ENCODE data around the gene GATA5.

The GATA5 gene

DNA sequence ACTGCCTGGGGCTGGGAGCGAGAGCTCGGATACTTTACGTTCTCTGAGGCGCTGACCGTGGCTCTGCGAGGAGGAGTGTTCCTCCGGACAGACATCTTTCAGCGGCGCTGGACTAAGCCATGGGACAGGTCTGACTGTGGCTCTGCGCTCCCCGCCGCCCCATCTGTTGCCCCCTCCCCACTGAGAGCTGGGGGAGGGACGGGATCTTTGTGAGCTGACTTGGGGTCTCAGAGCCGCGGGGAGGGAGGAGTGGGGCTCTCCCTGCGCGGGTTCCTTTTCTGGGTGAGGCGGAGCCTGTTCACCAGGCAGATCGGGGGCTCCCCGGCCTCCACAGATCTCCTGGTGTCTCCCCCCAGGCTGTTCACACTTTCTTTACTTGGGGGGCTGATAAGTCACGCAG, 11.3 kb upstream of the GATA5 start:
- no peak for DNase-seq

DNA sequence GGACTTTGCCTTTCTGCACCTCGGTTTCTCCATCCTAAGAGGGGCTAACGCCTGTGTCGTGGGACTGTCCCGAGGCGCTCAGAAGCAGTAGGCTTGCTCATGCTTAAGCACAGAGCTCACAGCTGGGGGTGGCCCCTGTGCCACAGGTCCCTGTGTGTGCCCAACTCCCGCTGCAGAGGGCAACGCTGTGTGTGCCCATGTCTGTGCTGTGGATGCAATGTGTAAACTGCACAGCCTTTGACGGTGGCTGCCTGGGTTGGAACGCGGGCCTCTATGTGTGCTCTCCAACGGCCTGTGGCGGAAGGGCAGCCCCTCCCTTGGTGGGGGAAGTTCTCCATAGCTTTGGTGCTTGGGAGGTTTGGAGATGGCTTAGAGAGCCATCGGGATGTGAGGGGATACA, 10.7 kb upstream of the GATA5 start:
- no peak for DNase-seq

DNA sequence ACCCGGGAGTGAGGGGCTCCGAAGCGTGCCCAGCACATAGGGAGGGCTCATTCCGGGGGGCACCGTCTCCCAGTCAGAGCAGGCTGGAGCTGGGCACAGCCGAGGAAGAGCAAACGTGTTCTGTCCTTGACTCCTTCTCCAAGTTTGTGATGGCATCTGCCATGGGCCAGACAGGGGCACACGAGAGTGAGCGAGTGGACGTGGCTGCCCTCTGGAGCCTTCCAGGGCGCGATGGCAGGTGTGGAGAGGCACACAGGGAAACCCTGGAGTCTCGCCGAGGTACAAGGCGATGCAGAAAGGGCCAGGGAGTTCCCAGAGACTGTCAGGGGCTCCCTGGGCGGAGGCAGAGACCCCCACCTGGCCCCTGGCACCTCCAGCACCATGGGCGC, 9.9 kb upstream of the GATA5 start:
- DNase-seq, result no peak

DNA sequence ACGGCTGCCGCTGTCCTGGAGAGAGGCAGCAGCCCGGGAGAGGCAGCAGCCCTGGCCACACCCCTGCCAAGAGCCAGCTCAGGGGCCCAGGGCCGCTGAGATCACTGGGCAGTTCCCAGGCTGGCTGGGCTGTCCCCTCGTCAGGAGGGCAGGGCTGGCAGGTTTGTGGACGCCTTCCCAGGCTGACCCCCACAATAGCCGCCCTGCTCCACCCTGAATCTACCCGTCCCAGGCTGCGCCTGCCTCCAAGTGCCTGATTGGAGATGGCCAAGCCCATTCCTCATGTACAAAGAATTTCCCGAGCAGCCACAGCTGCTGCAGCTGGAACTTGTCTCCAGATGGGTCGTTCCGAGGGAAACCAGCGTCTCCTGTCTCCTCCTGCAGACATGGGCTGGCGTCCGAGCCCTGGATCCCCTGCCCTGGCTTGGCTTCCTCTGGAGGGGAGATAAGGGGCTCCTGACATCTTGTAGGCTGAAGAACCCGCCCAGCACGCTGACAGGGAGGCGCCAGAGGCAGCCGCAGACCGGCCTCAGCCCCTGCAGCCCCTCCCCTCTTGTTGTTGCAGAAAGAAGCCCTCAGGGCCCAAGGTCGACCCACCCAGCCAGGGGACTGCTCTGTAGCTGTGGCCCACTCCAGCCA, 9.4 kb upstream of the GATA5 start:
- DNase-seq, result no peak

DNA sequence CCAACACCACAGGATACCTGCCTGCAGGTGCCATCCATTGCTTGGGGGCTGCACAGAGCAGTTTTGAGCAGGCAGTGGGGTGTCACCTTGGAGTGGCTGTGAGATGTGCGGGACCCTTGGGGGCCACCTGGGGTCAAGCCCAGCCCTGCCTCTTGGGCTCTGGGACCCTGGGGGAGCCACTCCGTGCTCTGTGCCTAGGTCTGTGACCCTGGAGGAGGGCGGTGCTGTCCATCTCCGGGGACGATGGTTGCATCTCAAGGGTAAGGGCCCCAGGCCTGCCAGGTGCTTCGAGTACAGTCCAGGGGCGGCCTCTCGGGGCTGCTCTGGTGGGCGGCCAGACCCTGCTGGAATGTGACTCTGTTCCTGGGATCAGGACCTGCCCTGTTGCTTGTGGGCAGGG, 8.7 kb upstream of the GATA5 start:
- DNase-seq, result no peak

DNA sequence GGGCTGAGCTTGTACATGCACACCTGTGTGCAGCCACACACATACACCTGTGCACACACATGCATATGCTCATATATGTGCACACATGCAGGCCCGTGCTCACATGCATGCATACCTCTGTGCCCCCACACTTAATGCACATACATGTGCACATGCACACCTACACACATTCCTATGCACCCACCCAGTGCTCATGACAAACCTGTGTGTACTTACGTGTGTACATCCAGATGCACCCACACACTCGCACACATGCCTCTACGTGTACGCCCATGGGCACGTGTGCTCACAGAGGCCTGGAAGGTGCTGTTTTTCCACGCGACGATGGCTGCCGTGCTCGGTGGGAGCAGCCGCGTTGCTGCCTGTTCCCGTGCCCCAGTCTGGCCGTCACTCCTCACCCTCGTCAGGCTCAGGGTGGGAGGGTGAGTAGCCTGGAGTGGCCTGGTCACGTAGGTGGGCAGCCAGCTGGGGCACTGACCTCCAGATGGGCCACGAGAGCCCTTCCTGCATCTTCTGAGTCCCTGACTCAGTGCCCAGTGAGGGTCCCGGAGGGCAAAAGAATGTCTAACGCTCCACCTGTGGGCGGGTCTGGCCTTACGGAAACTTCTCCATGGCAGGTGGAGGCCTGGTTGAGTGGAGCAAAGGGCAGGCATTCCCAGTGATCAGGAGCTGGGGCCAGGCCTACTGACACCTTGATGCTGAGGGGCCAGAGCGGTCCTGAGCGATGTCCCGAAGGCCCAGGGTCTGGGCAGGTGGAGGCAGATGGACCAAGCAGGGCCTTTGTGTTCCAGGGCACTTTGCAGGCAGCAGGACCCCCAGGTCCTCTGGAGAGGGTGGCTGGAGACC, 8.0 kb upstream of the GATA5 start:
- no peak for DNase-seq

DNA sequence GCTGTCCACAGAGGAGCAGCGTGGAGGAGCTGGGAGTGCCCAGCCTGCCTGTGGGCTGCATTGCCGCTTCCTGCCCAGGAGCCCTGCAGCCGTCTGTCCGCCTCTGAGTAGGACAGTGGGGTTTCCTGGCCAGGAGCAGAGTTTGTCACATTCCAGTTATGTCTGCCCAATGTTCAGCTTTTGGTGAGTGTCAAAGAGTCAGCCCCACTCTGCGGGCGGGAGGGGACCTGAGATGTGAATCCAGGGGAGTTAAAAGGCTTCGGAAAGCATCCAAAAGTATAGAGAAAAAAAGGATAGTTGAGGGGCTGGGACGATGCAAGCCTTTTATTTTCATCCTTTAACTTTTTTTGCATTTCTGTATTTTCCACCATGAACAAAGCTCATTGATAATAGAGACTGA, 7.2 kb upstream of the GATA5 start:
- no peak for DNase-seq

DNA sequence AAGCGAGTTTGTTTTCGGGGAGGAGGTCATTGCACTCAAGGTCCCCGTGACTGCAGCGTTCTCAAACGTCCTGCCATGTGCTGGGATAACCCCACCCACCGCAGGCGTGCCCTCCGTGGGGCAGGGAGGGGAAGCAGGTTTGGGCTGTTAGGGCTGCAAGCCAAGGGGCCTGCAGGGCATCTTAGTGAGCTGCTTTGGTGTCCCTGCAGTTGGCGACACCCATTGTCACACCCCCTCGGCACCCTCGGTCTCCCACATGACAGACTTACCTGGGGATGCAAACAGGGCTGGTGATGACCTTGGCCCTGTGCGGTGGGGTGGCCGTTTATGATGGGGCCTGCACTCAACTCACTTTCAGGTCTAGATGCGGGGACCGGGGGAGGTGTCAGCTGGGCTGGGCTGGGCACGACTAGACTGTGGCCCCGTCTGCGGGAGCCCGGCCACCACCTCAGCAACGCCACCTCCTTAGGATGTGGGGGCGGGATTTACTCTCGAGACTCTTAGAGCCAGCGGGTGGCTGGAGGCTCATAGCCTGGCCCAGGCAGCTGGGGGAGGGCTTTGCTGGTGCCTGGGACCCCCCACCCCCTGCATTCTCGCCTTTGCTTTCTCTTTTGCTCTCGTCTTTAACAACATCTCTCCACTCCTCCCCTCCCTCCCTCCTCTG, 6.5 kb upstream of the GATA5 start:
- no peak for DNase-seq

DNA sequence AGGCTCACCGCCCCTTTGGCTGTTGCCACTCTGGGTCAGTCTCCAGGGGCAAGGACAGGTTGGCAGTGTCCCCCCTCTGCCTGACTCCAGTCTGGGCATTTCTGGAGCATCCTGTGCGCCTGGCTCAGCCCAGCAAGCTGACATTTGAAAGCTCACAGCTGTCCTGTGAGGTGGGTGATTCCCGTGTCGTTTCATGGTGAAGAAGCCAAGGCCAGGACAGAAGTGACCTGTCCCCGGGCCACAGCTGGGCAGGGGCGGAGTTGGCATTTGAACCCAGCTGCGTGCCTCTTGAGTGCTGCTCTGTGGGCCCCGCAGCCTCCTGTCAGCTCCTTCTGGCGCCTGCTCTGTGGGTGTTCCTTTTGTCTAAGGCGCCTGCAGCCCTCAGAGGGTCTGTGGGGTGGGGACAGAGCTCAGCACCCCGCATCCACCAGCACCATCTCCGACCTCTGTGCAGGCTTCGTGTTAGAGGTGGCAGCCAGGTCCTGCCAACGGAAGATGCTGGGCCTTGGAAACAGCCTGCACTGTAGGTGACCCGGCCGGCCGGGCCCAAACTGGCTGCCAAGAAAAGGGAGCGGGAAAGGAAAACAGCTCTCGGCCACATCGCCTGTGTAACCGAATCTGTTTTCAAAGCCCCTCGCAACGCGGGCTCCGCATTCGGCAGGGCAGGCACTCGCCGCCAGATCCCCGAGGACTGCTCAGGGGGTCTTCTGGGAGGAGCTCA, 5.8 kb upstream of the GATA5 start:
- no peak for DNase-seq

DNA sequence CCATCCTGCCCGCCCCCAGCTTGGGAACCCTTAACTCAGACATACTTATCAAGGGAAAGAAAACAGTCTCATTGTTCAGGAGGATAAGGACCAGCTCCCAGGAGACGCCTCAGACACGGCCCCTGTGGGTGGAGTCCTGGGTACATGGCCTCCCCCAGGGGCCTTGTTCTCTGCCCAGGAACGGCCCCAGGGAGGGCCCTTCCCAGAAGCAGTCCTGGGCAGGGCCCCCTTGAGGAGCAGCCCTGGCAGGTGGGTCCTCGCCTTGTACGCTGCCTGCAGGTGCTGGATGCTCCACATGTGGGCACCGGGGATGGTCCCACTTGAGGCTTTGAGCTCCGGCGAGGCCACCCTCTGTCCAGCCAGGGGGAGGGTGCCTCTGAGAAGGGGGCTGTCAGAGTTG, 4.5 kb upstream of the GATA5 start:
- DNase-seq, result no peak

DNA sequence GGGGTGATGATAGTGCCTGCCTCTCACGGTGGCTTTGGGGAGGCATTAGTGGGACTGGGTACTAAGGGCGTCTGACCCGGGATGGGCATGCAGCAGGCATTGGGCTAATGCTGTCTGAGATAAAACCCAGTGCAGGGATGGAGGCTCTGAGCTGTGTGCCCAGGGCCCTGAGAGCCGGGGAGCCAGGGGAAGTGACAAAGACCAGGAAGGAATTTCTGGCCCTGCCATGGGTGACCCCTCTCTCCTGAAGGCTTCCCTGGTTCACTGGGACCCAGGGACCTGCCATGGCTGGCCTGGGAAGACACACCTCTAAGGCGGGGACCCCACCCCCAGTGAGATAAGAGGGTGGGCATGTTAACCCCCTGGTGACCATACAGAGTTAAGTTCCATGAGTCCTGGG, 3.9 kb upstream of the GATA5 start:
- DNase-seq, result no peak

DNA sequence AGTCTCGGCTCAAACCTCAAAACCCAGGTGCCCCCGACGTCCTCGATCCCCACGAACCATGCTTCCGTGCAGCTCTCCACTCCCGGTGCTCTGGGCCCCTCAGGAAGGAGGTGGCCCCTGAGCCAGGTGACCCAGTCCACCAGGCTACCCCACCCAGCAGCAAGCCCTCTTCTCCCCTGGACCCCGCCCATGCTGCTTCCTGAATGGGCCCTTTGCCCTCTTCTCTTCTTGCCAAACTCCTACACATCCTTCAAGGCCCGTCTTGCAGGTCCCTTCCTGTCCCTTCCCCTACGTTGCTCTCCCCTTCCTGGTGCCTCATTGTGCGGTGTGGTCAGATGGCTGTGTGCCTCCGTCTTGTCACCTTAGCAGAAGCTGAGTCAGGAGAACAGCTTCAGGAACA, 3.4 kb upstream of the GATA5 start:
- no peak for DNase-seq

DNA sequence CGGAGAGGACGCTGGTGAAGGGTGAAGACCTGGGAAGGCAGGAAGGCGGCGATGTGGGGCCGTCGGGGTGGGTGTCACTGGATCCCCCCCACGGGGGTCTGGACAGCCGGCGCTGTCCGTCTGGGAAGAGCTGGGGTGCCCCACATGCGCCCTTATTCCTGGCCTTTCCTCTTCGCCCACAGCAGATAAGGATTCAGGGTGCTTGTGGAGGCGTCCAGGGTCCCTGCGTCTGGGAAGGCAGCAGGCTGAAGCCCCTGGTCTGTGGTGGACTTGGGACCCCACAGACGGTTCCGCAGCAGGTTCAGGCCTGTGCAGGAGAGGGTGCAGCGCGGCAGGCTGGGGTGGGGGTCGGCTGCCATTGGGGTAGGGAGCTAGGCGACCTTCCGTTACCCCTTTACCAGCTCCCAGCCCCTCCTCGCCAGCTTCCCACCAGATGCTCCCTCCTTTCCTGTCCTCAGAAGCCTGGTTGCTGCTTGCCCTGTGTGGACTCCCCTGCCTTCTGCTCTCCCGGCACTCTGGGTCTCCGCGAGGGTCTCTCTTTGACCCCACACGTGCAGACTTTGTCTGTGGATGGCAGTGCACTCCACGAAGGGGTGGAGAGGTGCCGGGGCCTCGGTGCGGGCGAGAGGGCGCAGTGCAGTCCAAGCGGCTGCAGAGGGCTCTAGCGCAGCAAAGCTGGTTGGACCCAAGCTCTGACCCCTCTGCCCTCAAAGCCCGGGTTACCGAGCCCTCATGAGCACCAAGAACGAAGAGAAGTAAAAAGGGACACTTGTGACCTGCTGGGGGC, 2.1 kb upstream of the GATA5 start:
- DNase-seq, result no peak

DNA sequence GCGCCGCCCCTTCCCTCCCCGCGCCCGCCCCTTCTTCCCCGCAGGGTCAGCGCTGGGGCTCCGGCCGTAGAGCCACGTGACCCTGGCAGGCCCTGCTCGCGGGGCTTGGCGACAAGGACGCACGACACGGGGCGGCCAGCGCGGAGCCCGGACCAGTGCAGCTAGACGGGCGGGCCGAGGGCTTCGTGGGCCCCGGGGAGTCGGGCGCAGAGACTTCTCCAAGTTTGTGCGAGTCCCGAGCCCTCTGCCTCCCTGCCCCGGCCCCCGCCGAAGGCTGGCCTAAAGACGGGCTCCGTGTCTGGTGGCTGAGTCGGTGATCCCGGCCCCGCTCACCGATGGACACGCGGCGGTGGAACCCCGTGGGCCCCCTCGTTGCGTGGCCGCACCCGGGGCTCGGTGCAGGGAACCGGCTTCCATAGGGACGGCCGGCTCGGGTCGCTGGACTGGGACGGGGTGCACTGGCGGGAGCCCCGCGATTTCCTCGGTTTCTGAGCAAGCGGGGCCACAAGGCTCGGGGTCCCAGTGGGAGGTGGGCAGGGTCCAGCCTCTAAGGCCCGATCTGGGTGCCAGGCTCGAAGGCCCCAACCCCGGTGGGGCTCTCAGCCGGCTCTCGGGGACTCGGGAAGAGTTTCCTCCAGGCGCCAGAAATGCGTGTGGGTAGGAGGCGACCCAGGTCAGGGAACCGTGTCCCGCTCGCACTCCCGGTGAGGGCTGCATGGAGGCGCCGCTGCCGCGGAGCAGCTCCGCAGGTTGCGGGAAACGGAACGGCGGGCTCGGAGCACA, 452 bp upstream of the GATA5 start:
- no peak for DNase-seq

DNA sequence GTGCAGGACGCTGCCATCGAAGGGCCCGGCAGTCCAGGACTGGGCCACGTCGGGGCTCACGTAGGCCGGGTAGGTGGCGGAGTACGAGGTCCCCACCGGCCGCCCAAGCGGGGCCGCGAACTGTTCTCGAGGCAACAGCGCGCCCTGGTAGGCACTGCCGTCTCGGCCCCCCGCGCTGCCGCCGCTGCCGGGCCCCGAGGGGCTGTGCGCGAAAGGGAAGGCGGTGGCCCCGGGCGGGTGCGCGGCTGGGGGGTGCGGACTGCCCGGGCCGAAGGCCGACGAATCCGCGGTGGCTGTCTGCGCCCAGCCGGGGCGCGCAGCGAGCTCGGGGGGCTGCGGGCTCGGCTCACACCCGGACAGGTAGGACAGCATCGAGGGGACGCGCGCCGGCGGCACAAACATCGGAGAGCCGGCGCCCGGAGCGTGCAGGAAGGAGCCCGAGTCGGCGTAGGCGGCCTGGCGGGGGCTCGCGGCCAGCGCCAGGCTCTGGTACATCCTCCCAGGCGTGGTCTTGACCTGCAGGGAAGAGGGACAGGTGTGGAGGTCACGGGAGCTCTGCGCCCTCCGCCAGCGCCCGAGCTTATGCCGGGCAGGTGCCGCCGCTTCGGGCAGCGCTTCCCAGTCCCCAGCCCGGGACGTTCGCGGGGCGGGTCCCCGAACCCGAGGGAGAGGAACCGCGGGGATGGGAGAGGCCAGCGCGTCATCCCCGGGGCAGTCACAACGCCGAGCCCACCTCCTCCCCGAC, 596 bp downstream of the GATA5 start:
- no peak for DNase-seq

DNA sequence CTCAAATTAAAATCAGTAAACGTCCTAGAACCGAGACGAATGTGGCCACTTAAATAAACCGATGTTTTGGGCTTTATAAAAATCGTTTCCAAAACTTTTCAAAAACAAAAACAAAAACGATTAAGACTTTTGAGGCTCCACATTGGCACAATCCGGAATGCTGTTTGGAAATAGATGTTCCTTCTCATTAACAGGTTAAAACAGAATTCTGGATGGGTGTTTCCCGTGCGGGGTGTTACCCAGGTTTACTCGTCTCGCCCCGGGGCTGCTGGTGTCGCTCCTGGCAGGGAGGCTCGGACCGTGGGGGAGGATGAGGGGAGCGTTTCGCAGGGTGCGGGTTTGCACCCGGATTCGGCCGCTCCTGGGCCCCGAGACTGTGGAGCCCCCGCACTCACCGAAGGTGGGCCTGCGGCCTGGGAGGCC, 1.2 kb downstream of the GATA5 start:
- no peak for DNase-seq

DNA sequence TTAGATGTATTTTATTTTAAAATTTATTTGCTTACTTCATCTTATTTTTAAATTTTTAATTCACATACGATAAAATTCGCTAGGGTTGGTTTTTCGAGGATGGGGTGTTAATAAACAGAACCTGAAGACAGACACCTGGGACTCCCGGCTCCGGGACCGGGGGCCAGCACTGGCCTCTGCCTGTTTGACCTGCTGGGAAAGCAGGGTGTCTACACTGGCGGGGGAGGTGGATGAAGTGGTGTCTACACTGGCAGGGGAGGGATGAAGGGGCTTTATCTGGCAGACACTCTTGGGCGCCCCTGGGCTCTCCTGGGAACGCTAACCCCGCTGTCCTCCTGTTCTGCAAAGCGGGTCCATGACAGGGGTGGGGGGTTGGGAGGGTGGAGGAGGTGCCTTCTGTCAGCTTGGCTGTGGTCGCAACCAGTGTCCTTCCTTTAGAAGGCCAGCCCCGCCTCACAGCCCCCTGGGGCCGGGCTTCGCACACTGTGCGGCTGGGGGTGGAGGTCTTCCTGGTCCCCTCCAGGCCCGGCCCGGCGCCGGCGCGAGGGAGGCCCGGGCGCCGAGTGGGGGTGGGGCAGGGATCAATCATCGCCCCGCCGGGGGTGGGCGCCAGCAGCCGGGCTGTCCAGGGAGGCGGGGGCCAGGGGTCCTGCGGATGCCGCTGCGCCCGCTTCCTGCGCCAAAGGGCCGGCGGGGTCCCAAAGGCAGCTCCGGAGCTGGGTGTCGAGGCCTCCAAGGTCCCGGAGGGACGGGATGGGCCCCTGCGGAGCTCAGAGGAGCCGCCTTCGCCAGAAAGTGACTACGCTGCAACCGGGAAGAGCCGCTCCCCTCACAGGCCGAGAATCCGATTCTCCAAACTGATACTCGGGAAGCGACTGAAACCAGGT, 1.8 kb downstream of the GATA5 start:
- DNase-seq, result no peak

DNA sequence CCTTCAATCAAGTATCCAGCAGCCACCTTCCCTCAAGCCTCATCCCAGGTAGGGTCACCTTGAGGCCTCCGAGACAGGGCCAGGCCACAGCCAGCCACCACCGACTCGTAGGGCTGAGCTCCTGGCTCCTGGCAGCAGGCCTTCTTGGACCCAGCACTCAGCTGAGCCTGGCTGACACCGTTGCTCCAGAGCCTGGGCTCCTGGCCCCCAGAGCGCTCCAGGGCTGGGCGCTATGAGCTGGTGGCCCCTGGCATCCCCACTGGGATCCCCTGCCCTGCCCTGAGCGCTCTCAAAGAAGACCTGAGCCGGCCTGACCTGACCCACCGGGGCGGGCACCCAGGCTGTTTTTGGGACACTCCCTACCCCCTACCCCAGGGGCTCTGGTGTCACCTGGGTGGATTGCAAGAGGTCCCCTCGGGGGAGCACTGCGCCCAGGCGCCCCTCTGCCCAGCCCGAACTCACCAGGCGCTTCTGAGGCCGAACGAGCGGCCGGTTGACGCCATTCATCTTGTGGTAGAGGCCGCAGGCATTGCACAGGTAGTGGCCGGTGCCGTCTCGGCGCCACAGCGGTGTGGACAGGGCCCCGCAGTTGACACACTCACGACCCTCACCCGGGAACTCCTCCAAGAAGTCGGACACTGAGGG, 2.7 kb downstream of the GATA5 start:
- no peak for DNase-seq

All from T-helper 1 cell (primary cell).